ENCODE results near the gene THUMPD2. TPM values are rescaled to one million over a fixed set of nuclear protein-coding genes. Genes with fewer than 3 reads are reported as not detected.

The THUMPD2 gene
- total and polyA plus RNA-seq, 9 donors, result 13.1 to 18.2 (median 16.9) TPM

DNA sequence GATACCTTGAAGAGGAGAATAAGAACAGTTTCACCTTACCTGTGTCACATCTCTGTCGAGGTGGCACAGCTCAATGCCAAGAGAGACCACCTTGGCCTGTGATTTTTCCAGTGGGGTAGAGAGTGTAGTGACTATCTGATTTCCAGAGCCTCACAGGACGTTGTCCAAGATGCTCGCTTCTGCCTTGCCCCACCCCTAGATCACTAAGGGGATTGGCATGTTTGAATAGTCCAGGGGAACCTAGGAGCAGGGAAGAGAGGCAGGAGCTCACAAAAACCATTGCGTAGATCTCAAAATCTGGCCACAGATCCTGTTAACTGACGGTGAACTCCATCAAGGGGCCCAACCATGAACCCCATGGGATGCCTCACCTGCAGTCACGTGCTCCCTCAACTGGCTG lies 89.2 kb downstream of the THUMPD2 start:
- Histone ChIP-seq H3K27me3 (ENCODE audit: control insufficient read depth, insufficient read depth, low read length) (no peaks in the 10 kb centered on the region), H3K36me3 (ENCODE audit: control insufficient read depth, insufficient read depth, low read length) (no peaks in the 10 kb centered on the region), H3K27ac (ENCODE audit: low read length) (no peak overlapping the region), H3K4me1 (ENCODE audit: control insufficient read depth, insufficient read depth, low read length) (no peaks in the 10 kb centered on the region), H3K9me3 (replicated peaks; ENCODE audit: control insufficient read depth, low read depth, low read length) (peaks cover 9% of the 10 kb centered on the region), H3K4me3 (ENCODE audit: low read length) (no peak overlapping the region)
- WGBS (ENCODE audit: insufficient coverage), result 87% methylated on average over 4 of the region's 6 CpGs
- no peak for DNase-seq

GRCh38 chr2:39689272-39689841 lies 89.7 kb downstream of the THUMPD2 start:
- Histone ChIP-seq H3K4me1 (ENCODE audit: control insufficient read depth, insufficient read depth, low read length) (no peaks in the 10 kb centered on the region), H3K27ac (ENCODE audit: low read length) (no peak overlapping the region), H3K36me3 (ENCODE audit: control insufficient read depth, insufficient read depth, low read length) (no peaks in the 10 kb centered on the region), H3K4me3 (ENCODE audit: low read length) (no peak overlapping the region), H3K27me3 (ENCODE audit: control insufficient read depth, insufficient read depth, low read length) (no peaks in the 10 kb centered on the region), H3K9me3 (replicated peaks; ENCODE audit: control insufficient read depth, low read depth, low read length) (peaks cover 9% of the 10 kb centered on the region)
- DNase-seq, result no peak
- no CpG with 5 or more reads among the region's 1 CpG for WGBS (ENCODE audit: insufficient coverage)

GRCh38 chr2:39688181-39688580 lies 90.9 kb downstream of the THUMPD2 start:
- 0% methylated on average over 1 of the region's 2 CpGs for WGBS (ENCODE audit: insufficient coverage)
- no peak for DNase-seq

DNA sequence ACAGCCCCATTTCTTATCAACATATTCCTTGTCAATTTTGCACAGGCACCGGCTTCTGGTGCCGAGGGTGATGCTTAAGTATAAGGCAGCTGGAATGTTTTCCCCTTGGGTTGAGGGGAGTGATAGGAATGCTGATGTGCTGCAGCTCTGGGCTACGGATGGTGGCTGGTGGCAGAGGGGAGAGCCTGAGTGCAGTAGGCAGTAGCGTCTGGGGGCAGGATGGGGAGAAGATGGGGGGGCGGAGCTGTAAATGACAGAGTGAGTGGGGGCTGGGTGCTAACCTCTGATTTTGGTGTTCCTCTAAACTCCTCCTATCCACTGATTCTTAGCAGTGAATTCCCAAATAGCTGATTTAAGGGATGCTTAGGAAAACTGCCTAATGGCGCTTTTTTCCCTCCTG lies 92.6 kb downstream of the THUMPD2 start:
- Histone ChIP-seq H3K27me3 (ENCODE audit: control insufficient read depth, insufficient read depth, low read length) (no peaks in the 10 kb centered on the region), H3K4me3 (ENCODE audit: low read length) (no peak overlapping the region), H3K36me3 (ENCODE audit: control insufficient read depth, insufficient read depth, low read length) (no peaks in the 10 kb centered on the region), H3K27ac (ENCODE audit: low read length) (no peak overlapping the region), H3K4me1 (ENCODE audit: control insufficient read depth, insufficient read depth, low read length) (no peaks in the 10 kb centered on the region), H3K9me3 (replicated peaks; ENCODE audit: control insufficient read depth, low read depth, low read length) (peaks cover 9% of the 10 kb centered on the region)
- 100% methylated on average over 1 of the region's 6 CpGs for WGBS (ENCODE audit: insufficient coverage)
- DNase-seq, result no peak

More at GRCh38 chr2:39688181-39688580, 90.9 kb downstream of the THUMPD2 start:
- H3K27me3 ChIP-seq (ENCODE audit: control insufficient read depth, insufficient read depth, low read length), result no peaks in the 10 kb centered on the region
- peaks cover 9% of the 10 kb centered on the region for H3K9me3 ChIP-seq (replicated peaks; ENCODE audit: control insufficient read depth, low read depth, low read length)
- no peaks in the 10 kb centered on the region for H3K4me1 ChIP-seq (ENCODE audit: control insufficient read depth, insufficient read depth, low read length)
- H3K4me3 ChIP-seq (ENCODE audit: low read length), result no peak overlapping the region
- H3K27ac ChIP-seq (ENCODE audit: low read length), result no peak overlapping the region
- H3K36me3 ChIP-seq (ENCODE audit: control insufficient read depth, insufficient read depth, low read length), result no peaks in the 10 kb centered on the region

Other genes with a start within 250 kb of the THUMPD2 start
- gene TMEM178A, start 113.3 kb downstream of the THUMPD2 start, total RNA-seq, result 5.7 TPM
- gene TMEM178A, start 113.3 kb downstream of the THUMPD2 start, polyA plus RNA-seq (ENCODE audit: insufficient read depth in 1 of 8, insufficient read length in 8 of 8, low replicate concordance in 1 of 8), result 10 to 100 TPM in 7 of 8 donors, 1 to 10 TPM in 1; 7.5 to 18.5 (median 15.3) TPM